ENCODE measurements around the gene DYNC1I1. TPM values are rescaled to one million over a fixed set of nuclear protein-coding genes. Genes with fewer than 3 reads are reported as not detected.

The DYNC1I1 gene
- total RNA-seq, 1 experiment from 2014 or later: 3.2 TPM

DNA sequence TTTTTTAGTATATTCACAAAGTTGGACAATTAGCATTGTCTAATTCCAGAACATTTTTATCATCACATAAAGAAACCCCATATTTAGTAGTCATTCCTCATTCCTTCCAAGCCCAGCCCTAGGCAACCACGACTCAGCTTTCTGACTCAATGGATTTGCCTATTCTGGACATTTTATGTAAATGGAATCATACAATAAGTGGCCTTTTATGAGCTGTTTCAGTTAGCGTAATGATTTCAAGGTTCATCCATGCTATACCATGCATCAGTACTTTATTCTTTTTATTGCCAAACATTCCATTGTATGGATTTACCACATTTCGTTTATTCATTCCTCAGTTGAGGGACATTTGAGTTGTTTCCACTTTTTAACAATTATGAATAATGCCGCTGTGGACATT lies 249.2 kb downstream of the DYNC1I1 start:
- Histone ChIP-seq H3K27ac (ENCODE audit: insufficient read length, low read depth, low read length) (no peak overlapping the region), H3K23me2 (ENCODE audit: insufficient read length, low read depth, low read length, poor library complexity, severe bottlenecking) (no peaks in the 10 kb centered on the region), H3K79me2 (ENCODE audit: insufficient read depth, low read length) (no peaks in the 10 kb centered on the region), H3K4me1 (ENCODE audit: insufficient read depth, low read length) (no peaks in the 10 kb centered on the region), H3K18ac (ENCODE audit: insufficient read length, low read depth, low read length) (no peak overlapping the region), H3K79me1 (ENCODE audit: insufficient read depth, low read depth, low read length, poor library complexity, severe bottlenecking) (no peaks in the 10 kb centered on the region), H4K8ac (replicated peaks; ENCODE audit: insufficient read length, low read depth, low read length) (no peak overlapping the region), H2AFZ (ENCODE audit: low read length) (no peak overlapping the region), H4K20me1 (ENCODE audit: control insufficient read depth, insufficient read depth, insufficient read length) (no peaks in the 10 kb centered on the region), H2AK5ac (ENCODE audit: insufficient read length, low read length) (no peak overlapping the region), H4K5ac (ENCODE audit: insufficient read length, low read depth, low read length) (no peak overlapping the region), H2BK5ac (ENCODE audit: insufficient read length, low read length) (no peak overlapping the region), H3K9me3 (ENCODE audit: control insufficient read depth, low read depth, low read length) (no peaks in the 10 kb centered on the region), H2BK120ac (ENCODE audit: low read depth, low read length, poor library complexity, severe bottlenecking) (no peak overlapping the region), H2BK20ac (ENCODE audit: low read depth, low read length, poor library complexity, severe bottlenecking) (no peak overlapping the region), H3T11ph (ENCODE audit: low read length) (no peak overlapping the region), H3K27me3 (ENCODE audit: insufficient read depth, low read length) (no peaks in the 10 kb centered on the region), H2BK12ac (ENCODE audit: insufficient read length, low read depth, low read length) (no peak overlapping the region), H3K23ac (ENCODE audit: insufficient read length, low read depth, low read length) (no peak overlapping the region), H2BK15ac (ENCODE audit: low read depth, low read length) (no peak overlapping the region), H4K91ac (ENCODE audit: insufficient read length, low read depth, low read length) (no peak overlapping the region), H3K4me2 (ENCODE audit: insufficient read depth, insufficient read length, low read length) (no peak overlapping the region), H3K4ac (ENCODE audit: low read depth, low read length) (no peak overlapping the region), H3K56ac (ENCODE audit: insufficient read length, low read depth, low read length) (no peak overlapping the region), H3K14ac (ENCODE audit: insufficient read depth, low read length) (no peak overlapping the region), H3K9ac (ENCODE audit: extremely low read depth, insufficient read length, low read length) (no peak overlapping the region)
- H3K27me3 Mint-ChIP-seq (ENCODE audit: low read depth): no peaks in the 10 kb centered on the region; the same call in 1 of the 2 replicates
- no peaks in the 10 kb centered on the region for H3K36me3 Mint-ChIP-seq (ENCODE audit: insufficient read depth in 1 of 3, low read depth in 3 of 3)
- TF ChIP-seq, protein P1, sequence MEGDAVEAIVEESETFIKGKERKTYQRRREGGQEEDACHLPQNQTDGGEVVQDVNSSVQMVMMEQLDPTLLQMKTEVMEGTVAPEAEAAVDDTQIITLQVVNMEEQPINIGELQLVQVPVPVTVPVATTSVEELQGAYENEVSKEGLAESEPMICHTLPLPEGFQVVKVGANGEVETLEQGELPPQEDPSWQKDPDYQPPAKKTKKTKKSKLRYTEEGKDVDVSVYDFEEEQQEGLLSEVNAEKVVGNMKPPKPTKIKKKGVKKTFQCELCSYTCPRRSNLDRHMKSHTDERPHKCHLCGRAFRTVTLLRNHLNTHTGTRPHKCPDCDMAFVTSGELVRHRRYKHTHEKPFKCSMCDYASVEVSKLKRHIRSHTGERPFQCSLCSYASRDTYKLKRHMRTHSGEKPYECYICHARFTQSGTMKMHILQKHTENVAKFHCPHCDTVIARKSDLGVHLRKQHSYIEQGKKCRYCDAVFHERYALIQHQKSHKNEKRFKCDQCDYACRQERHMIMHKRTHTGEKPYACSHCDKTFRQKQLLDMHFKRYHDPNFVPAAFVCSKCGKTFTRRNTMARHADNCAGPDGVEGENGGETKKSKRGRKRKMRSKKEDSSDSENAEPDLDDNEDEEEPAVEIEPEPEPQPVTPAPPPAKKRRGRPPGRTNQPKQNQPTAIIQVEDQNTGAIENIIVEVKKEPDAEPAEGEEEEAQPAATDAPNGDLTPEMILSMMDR (conservative IDR thresholded peaks at IDR 0.05): no peak
- no peak overlapping the region for H3K27ac Mint-ChIP-seq
- no CpG with 5 or more reads among the region's 4 CpGs for WGBS (ENCODE audit: extremely low coverage, insufficient read length, low lambda C conversion rate)
- no peak overlapping the region for H3K4me3 Mint-ChIP-seq
- H3K9me3 Mint-ChIP-seq: peaks cover 0 to 2% of the 10 kb centered on the region in 2 experiments; a peak in 2 of 5 replicates
- no peaks in the 10 kb centered on the region for H3K4me1 Mint-ChIP-seq
- DNase-seq: no peak
